ENCODE measurements around the gene CASTOR1.

DNA sequence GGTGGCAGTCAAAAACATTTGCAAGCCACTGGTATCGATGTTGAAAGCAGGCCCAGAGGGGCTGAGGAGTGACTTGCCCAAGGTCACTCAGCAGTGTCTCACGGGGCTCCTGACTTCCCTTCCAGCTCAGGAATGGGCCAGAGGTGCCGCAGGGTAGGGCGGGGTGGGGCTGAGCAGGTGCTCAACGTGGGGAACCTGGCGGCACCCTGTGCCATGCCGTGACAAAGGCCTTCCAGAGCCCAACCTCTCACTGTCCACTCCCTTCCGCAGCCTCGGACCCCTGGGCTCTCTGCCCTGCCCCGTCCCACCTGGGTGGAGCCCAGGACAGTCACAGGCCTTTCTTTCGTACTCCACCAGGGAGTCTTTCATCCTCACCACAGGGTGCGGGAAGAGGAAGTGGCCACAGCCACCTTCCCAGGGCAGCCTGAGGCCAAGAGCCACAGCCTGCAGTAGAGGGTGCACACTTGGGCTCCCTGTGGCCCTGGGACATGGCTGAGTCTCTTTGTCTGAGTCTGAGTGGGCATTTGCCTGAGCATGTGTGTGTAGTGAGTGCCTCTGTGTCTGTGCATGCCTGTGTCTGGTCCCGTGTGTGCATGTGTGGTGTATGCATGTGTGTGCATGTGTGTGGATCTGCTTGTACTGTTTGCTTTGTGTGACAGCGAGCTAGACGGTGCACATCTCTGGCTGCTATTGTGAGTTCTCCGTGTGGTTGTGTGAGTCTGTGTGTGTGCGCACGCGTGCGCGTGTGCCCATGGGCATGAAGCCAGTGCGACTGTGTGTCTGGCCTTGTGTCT lies 36.7 kb downstream of the CASTOR1 start:
- TF ChIP-seq, protein P1, sequence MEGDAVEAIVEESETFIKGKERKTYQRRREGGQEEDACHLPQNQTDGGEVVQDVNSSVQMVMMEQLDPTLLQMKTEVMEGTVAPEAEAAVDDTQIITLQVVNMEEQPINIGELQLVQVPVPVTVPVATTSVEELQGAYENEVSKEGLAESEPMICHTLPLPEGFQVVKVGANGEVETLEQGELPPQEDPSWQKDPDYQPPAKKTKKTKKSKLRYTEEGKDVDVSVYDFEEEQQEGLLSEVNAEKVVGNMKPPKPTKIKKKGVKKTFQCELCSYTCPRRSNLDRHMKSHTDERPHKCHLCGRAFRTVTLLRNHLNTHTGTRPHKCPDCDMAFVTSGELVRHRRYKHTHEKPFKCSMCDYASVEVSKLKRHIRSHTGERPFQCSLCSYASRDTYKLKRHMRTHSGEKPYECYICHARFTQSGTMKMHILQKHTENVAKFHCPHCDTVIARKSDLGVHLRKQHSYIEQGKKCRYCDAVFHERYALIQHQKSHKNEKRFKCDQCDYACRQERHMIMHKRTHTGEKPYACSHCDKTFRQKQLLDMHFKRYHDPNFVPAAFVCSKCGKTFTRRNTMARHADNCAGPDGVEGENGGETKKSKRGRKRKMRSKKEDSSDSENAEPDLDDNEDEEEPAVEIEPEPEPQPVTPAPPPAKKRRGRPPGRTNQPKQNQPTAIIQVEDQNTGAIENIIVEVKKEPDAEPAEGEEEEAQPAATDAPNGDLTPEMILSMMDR (IDR thresholded peaks at IDR 0.05) = no peak
- TF ChIP-seq POLR2A (IDR thresholded peaks at IDR 0.05) = no peak
